ENCODE measurements around the gene PSME3IP1.

The PSME3IP1 gene

DNA sequence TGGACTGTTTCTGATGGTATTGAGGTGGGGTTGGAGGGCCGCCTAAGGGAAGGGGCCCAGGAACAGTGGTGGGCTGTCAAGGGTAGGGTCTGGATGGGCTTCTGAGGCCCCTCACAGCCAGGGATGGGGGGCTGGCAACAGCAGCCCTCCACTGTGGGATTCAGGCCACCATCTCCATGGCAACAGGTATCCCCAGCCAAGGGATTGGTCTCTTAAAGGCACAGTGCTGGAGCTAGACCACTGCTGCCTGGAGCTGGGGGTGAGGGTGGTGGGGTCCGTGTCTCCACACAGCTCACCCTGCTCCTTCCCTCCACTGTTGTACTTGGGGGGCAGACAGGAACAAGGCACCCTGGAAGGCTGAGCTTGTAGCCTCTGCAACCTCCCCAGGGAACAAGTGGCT is 41.8 kb downstream of the PSME3IP1 start:
- H3K79me2 ChIP-seq: no peaks in the 10 kb centered on the region
- no peaks in the 10 kb centered on the region for H3K9me3 ChIP-seq (ENCODE audit: control insufficient read depth, low read length)
- no peak overlapping the region for H3K4me2 ChIP-seq (ENCODE audit: low read length)
- H3K27me3 ChIP-seq (ENCODE audit: control insufficient read depth, insufficient read depth, low read length): no peaks in the 10 kb centered on the region
- no peaks in the 10 kb centered on the region for H3K36me3 ChIP-seq (ENCODE audit: control insufficient read depth, insufficient read depth, low read length)
- H3K27ac ChIP-seq: no peak overlapping the region
- TF ChIP-seq, protein P1, sequence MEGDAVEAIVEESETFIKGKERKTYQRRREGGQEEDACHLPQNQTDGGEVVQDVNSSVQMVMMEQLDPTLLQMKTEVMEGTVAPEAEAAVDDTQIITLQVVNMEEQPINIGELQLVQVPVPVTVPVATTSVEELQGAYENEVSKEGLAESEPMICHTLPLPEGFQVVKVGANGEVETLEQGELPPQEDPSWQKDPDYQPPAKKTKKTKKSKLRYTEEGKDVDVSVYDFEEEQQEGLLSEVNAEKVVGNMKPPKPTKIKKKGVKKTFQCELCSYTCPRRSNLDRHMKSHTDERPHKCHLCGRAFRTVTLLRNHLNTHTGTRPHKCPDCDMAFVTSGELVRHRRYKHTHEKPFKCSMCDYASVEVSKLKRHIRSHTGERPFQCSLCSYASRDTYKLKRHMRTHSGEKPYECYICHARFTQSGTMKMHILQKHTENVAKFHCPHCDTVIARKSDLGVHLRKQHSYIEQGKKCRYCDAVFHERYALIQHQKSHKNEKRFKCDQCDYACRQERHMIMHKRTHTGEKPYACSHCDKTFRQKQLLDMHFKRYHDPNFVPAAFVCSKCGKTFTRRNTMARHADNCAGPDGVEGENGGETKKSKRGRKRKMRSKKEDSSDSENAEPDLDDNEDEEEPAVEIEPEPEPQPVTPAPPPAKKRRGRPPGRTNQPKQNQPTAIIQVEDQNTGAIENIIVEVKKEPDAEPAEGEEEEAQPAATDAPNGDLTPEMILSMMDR (IDR thresholded peaks at IDR 0.05): no peak
- H3K4me3 ChIP-seq (ENCODE audit: low read depth, low read length): no peak overlapping the region
- no peak overlapping the region for H2AFZ ChIP-seq
- H3K4me1 ChIP-seq: no peaks in the 10 kb centered on the region
- no peak overlapping the region for H3K9ac ChIP-seq

DNA sequence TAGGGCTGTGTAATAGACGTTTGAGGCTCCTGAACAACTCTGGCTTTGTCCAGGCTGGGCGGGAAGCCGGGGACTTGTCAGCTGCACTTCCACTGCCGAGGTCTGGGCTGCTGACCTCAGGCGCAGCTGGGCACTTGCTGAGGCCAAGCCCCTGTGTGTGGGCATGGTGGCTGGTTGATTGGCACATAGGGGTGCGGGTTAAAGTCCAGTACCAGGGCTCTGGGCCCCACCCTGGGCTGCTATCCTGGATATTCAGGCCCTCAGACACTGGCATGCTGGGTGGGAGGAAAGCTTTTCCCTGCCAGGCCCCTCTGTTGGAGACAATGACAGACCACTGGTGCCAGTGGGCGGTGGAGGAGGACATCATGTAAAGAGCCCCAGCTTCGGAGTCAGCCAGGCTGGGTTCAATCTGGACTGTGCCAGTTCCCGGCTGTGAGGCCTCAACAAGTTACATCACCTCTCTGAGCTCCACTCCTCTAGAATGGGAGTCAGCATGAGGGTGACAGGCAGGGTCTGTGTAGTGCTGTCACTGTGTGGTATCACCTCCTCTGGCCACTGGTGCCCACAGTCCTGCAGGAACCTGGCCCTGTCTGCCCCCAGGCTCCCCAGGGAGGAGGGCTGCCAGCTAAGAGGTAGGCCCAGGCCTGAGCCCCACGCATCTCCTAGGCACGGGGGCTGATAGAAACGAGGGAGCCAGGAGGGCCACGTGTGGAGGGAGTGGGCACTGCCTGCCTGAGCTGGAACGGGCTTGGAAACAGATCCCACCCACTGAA is 42.5 kb downstream of the PSME3IP1 start:
- TF ChIP-seq, protein P1 (IDR thresholded peaks at IDR 0.05): no peak
- Histone ChIP-seq H3K9me3 (ENCODE audit: control insufficient read depth, low read length) (no peaks in the 10 kb centered on the region), H2AFZ (no peak overlapping the region), H3K4me2 (ENCODE audit: low read length) (no peak overlapping the region), H3K36me3 (ENCODE audit: control insufficient read depth, insufficient read depth, low read length) (no peaks in the 10 kb centered on the region), H3K4me3 (ENCODE audit: low read depth, low read length) (no peak overlapping the region), H3K27ac (no peak overlapping the region), H3K4me1 (no peaks in the 10 kb centered on the region), H3K9ac (no peak overlapping the region), H3K79me2 (no peaks in the 10 kb centered on the region), H3K27me3 (ENCODE audit: control insufficient read depth, insufficient read depth, low read length) (no peaks in the 10 kb centered on the region)

DNA sequence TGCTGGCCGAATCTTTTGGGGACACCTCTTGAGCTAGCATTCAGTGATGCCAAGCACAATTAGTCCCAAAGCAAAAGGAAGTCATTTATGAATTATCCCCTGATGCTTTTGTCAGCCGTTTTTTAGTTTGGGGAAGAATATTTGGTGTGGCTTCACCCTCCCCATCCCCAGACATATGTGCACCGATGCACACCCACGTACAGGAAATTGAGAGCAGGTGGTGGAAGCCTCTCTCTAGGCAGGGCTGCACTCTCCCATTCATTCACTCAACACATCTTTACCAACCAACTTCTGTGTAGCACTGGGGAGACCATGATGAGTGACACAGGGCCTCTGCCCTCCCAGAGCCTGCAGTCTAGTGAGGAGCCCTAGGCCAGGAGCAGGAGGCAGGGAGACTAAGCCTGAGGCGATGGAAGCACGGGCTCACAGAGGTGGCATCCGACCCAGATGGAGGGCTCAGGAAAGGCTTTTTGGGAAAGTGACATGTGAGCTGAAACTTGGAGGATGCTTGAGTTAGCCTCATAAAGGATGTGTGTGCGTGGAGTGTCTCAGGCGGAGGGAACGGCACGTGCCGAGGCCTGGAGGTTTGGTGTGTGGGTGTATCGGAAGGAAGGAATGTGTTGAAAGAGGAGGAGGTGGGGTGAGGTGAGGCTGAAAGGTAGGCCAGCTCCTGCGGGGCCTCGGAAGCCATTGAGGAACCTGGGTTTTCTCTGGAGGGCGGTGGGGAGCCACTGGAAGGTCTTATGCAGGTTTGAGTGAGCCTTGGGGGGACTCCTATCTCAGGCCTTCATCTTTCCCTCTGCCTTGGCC is 43.8 kb downstream of the PSME3IP1 start:
- no peaks in the 10 kb centered on the region for H3K27me3 ChIP-seq (ENCODE audit: control insufficient read depth, insufficient read depth, low read length)
- no peak overlapping the region for H3K27ac ChIP-seq
- H3K79me2 ChIP-seq: no peaks in the 10 kb centered on the region
- no peak overlapping the region for H3K4me2 ChIP-seq (ENCODE audit: low read length)
- H3K36me3 ChIP-seq (ENCODE audit: control insufficient read depth, insufficient read depth, low read length): no peaks in the 10 kb centered on the region
- TF ChIP-seq, protein P1 (IDR thresholded peaks at IDR 0.05): no peak
- no peak overlapping the region for H3K9ac ChIP-seq
- no peaks in the 10 kb centered on the region for H3K9me3 ChIP-seq (ENCODE audit: control insufficient read depth, low read length)
- H3K4me3 ChIP-seq (ENCODE audit: low read depth, low read length): no peak overlapping the region
- H2AFZ ChIP-seq: no peak overlapping the region
- no peaks in the 10 kb centered on the region for H3K4me1 ChIP-seq

DNA sequence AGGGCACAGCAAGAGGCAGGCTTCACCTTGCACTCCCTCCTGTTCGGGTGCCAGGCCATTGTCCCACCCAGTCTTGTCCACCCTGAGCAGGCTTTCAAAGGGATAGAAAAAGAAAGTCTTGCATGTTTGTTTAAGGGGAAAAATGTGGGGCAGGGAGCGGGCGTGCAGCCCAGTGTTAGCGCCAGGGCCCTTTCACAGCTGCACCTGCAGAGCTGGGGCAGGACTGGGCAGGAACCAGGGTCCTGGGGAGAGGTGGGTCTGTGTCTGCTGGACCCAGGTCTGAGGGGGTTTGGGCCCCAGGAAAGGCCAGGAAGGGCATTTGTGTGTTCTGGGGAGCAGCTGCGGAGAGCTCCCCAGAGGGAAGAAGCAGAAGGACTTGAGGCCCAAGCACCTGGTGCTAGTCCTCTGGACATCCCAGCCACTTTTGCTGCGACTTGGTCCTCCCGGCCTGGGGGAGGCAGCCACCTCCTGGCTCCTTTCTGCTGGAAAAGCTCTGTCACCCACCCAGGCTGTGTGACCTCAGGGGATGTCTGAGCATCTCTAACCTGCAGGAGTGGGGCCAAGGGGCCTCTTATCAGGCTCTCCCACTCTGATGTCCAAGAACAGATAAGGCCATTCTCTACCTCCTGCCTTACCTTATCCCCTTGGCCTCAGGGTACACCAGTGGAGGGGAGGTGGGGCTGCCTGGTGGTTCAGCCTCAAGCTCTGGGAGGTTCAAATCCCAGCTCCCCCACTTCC is 44.7 kb downstream of the PSME3IP1 start:
- TF ChIP-seq, protein P1 (IDR thresholded peaks at IDR 0.05): no peak
- Histone ChIP-seq H3K4me2 (ENCODE audit: low read length) (no peak overlapping the region), H3K36me3 (ENCODE audit: control insufficient read depth, insufficient read depth, low read length) (no peaks in the 10 kb centered on the region), H3K9ac (no peak overlapping the region), H3K4me1 (no peaks in the 10 kb centered on the region), H3K79me2 (no peaks in the 10 kb centered on the region), H3K27me3 (ENCODE audit: control insufficient read depth, insufficient read depth, low read length) (no peaks in the 10 kb centered on the region), H3K4me3 (ENCODE audit: low read depth, low read length) (no peak overlapping the region), H3K9me3 (ENCODE audit: control insufficient read depth, low read length) (no peaks in the 10 kb centered on the region), H2AFZ (no peak overlapping the region), H3K27ac (no peak overlapping the region)

Data from parathyroid adenoma (tissue), 2 donors.